ENCODE results near the gene TBL1XR1.

The TBL1XR1 gene

GRCh38 chr3:177197041-177197726, at the start of gene TBL1XR1:
Gene TBL1XR1, minus strand, starts transcription at chr3:177197482. Its CDS starts 132,505 bp downstream, at chr3:177064977.
- peak within 1 kb of the TSS; percentile 96 for H3K4me3 ChIP-seq (ENCODE audit: control insufficient read depth, low read depth, low read length)
- TF ChIP-seq CTCF (conservative IDR thresholded peaks at IDR 0.05; ENCODE audit: control insufficient read depth, insufficient read depth, low read depth, low read length) = no peak
- DNase-seq (ENCODE audit: low read depth) = peak; percentile 92

GRCh38 chr3:177245250-177245649, 48.0 kb upstream of the TBL1XR1 start:
- TF ChIP-seq CTCF (conservative IDR thresholded peaks at IDR 0.05; ENCODE audit: control insufficient read depth, insufficient read depth, low read depth, low read length) = no peak
- DNase-seq (ENCODE audit: low read depth) = no peak
- H3K4me3 ChIP-seq (ENCODE audit: control insufficient read depth, low read depth, low read length) = no peak overlapping the region

- no peak for DNase-seq (ENCODE audit: low read depth)
- TF ChIP-seq CTCF (conservative IDR thresholded peaks at IDR 0.05; ENCODE audit: control insufficient read depth, insufficient read depth, low read depth, low read length) = no peak
- no peak overlapping the region for H3K4me3 ChIP-seq (ENCODE audit: control insufficient read depth, low read depth, low read length)
Measured at GRCh38 chr3:177244606-177245005, 47.3 kb upstream of the TBL1XR1 start.

GRCh38 chr3:177238686-177239216, 41.5 kb upstream of the TBL1XR1 start:
- DNase-seq (ENCODE audit: low read depth) = no peak
- no peak overlapping the region for H3K4me3 ChIP-seq (ENCODE audit: control insufficient read depth, low read depth, low read length)
- TF ChIP-seq CTCF (conservative IDR thresholded peaks at IDR 0.05; ENCODE audit: control insufficient read depth, insufficient read depth, low read depth, low read length) = no peak

GRCh38 chr3:177237206-177237605, 39.9 kb upstream of the TBL1XR1 start:
- no peak overlapping the region for H3K4me3 ChIP-seq (ENCODE audit: control insufficient read depth, low read depth, low read length)
- no peak for TF ChIP-seq CTCF (conservative IDR thresholded peaks at IDR 0.05; ENCODE audit: control insufficient read depth, insufficient read depth, low read depth, low read length)
- peak; percentile 44 for DNase-seq (ENCODE audit: low read depth)

GRCh38 chr3:177236704-177237103, 39.4 kb upstream of the TBL1XR1 start:
- DNase-seq (ENCODE audit: low read depth) = peak; percentile 44
- TF ChIP-seq CTCF (conservative IDR thresholded peaks at IDR 0.05; ENCODE audit: control insufficient read depth, insufficient read depth, low read depth, low read length) = no peak
- no peak overlapping the region for H3K4me3 ChIP-seq (ENCODE audit: control insufficient read depth, low read depth, low read length)

All from fibroblast of mammary gland (primary cell).